GM04504 (cell line): ENCODE data around the gene SHKBP1.

ENCODE experiments used
- DNase-seq: peaks from one replicate; pipeline ENCODE4 v3.0.0-alpha.2; 2012; ENCODE audit warnings: low read depth

The SHKBP1 gene

GRCh38 chr19:40603071-40603388, 26.4 kb downstream of the SHKBP1 start:
- DNase-seq, result no peak

- DNase-seq, result peak; percentile 76
Observed at GRCh38 chr19:40603389-40604170, 26.9 kb downstream of the SHKBP1 start.

- DNase-seq, result no peak
Observed at GRCh38 chr19:40604171-40604646, 27.5 kb downstream of the SHKBP1 start.

- DNase-seq, result no peak
Observed at GRCh38 chr19:40604647-40605215, 28.1 kb downstream of the SHKBP1 start.

- no peak for DNase-seq
Observed at GRCh38 chr19:40605216-40605971, 28.7 kb downstream of the SHKBP1 start.

GRCh38 chr19:40607311-40608239, 30.9 kb downstream of the SHKBP1 start:
- no peak for DNase-seq

GRCh38 chr19:40608240-40608621, 31.6 kb downstream of the SHKBP1 start:
- no peak for DNase-seq

GRCh38 chr19:40608957-40609356, 32.3 kb downstream of the SHKBP1 start:
- no peak for DNase-seq

- peak; percentile 60 for DNase-seq
Observed at GRCh38 chr19:40609561-40610395, 33.1 kb downstream of the SHKBP1 start.

- no peak for DNase-seq
Observed at GRCh38 chr19:40610396-40611064, 33.9 kb downstream of the SHKBP1 start.

GRCh38 chr19:40611096-40611495, 34.4 kb downstream of the SHKBP1 start:
- DNase-seq, result no peak

GRCh38 chr19:40611900-40612698, 35.4 kb downstream of the SHKBP1 start:
- DNase-seq, result no peak

GRCh38 chr19:40612831-40613689, 36.4 kb downstream of the SHKBP1 start:
- no peak for DNase-seq

- DNase-seq, result no peak
Observed at GRCh38 chr19:40613690-40614621, 37.3 kb downstream of the SHKBP1 start.

- DNase-seq, result peak; percentile 77
Observed at GRCh38 chr19:40614622-40615411, 38.1 kb downstream of the SHKBP1 start.

GRCh38 chr19:40616178-40616577, 39.5 kb downstream of the SHKBP1 start:
- no peak for DNase-seq

GRCh38 chr19:40616941-40617340, 40.3 kb downstream of the SHKBP1 start:
- DNase-seq, result no peak
